Parathyroid adenoma (tissue), 2 donors: ENCODE results near the gene SLC4A8.

ENCODE experiments used
- H2AFZ ChIP-seq: fragments of 300-600 bp; sonication (generic); one replicate; pipeline ENCODE4 v1.7.0; 2017; ENCODE audit warnings: antibody characterized with exemption, mild to moderate bottlenecking
- H3K27ac ChIP-seq: fragments of 300-600 bp; sonication (generic); one replicate; pipeline ENCODE4 v1.7.0; 2017
- H3K27me3 ChIP-seq: fragments of 300-600 bp; sonication (generic); one replicate; pipeline ENCODE4 v1.7.0; 2017; ENCODE audit warnings: low read length; ENCODE audit not compliant: control insufficient read depth, insufficient read depth
- H3K36me3 ChIP-seq: fragments of 300-600 bp; sonication (generic); one replicate; pipeline ENCODE4 v1.7.0; 2017; ENCODE audit warnings: low read length; ENCODE audit not compliant: control insufficient read depth, insufficient read depth
- H3K4me1 ChIP-seq: fragments of 300-600 bp; sonication (generic); one replicate; pipeline ENCODE4 v1.7.0; 2017; ENCODE audit warnings: control low read depth
- H3K4me2 ChIP-seq: fragments of 300-600 bp; sonication (generic); one replicate; pipeline ENCODE4 v1.7.0; 2017; ENCODE audit warnings: low read length
- H3K4me3 ChIP-seq: fragments of 300-600 bp; sonication (generic); one replicate; pipeline ENCODE4 v1.7.0; 2017; ENCODE audit warnings: low read depth, low read length
- H3K79me2 ChIP-seq: fragments of 300-600 bp; sonication (generic); one replicate; pipeline ENCODE4 v1.7.0; 2017; ENCODE audit warnings: control low read depth
- H3K9ac ChIP-seq: fragments of 300-600 bp; sonication (generic); one replicate; pipeline ENCODE4 v1.7.0; 2017; ENCODE audit warnings: mild to moderate bottlenecking
- H3K9me3 ChIP-seq: fragments of 300-600 bp; sonication (generic); one replicate; pipeline ENCODE4 v1.7.0; 2017; ENCODE audit warnings: low read length; ENCODE audit not compliant: control insufficient read depth
- CTCF ChIP-seq: fragments of 300-600 bp; sonication (generic); IDR thresholded peaks from one replicate; pipeline ENCODE4 v1.7.0; 2017; ENCODE audit warnings: antibody characterized with exemption, mild to moderate bottlenecking
- donor health status: primary hyperparathyroidism.

SLC4A8 gene

GRCh38 chr12:51390457-51390856 lies 34.2 kb upstream of the SLC4A8 start:
- Histone ChIP-seq H3K4me2 (no peak overlapping the region), H3K27ac (no peak overlapping the region), H3K9me3 (no peaks in the 10 kb centered on the region), H3K9ac (no peak overlapping the region), H2AFZ (peak overlapping the region; percentile 97), H3K4me3 (no peak overlapping the region), H3K4me1 (peaks cover 14% of the 10 kb centered on the region), H3K36me3 (no peaks in the 10 kb centered on the region), H3K27me3 (no peaks in the 10 kb centered on the region), H3K79me2 (no peaks in the 10 kb centered on the region)
- no peak for TF ChIP-seq CTCF

DNA sequence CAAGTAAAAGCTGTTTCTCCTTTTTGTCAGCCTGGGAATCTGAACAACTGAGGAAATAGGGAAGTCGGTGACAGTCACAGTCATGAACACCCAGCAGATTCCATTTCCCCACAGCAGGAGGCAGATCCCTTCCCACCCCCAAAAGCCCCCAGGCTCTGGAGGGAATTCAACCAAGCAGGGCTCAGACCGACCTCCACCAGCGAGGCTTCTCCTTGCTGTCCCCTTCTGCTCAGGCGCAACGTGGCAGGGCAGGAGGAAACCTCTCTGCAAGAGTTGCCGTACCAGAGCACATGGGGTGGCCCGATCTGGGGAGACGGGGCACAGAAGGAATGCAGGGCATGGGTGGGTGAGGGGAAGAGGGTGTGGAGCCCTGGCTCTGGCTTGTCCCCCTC lies 33.7 kb upstream of the SLC4A8 start:
- TF ChIP-seq CTCF, result no peak
- H3K36me3 ChIP-seq, result no peaks in the 10 kb centered on the region
- peaks cover 14% of the 10 kb centered on the region for H3K4me1 ChIP-seq
- H3K9ac ChIP-seq, result no peak overlapping the region
- no peaks in the 10 kb centered on the region for H3K9me3 ChIP-seq
- H3K4me2 ChIP-seq, result peak overlapping the region; percentile 57
- H2AFZ ChIP-seq, result peak overlapping the region; percentile 97
- no peaks in the 10 kb centered on the region for H3K27me3 ChIP-seq
- H3K4me3 ChIP-seq, result peak overlapping the region; percentile 64
- H3K79me2 ChIP-seq, result no peaks in the 10 kb centered on the region
- no peak overlapping the region for H3K27ac ChIP-seq

- H3K27ac ChIP-seq, result no peak within 1 kb of the TSS
Observed at GRCh38 chr12:51391283-51392123, 33.1 kb upstream of the SLC4A8 start, which contains the start of gene GALNT6. TSS of gene GALNT6 (minus strand) at chr12:51391406. CDS start at chr12:51379781, 11,625 bp downstream.

DNA sequence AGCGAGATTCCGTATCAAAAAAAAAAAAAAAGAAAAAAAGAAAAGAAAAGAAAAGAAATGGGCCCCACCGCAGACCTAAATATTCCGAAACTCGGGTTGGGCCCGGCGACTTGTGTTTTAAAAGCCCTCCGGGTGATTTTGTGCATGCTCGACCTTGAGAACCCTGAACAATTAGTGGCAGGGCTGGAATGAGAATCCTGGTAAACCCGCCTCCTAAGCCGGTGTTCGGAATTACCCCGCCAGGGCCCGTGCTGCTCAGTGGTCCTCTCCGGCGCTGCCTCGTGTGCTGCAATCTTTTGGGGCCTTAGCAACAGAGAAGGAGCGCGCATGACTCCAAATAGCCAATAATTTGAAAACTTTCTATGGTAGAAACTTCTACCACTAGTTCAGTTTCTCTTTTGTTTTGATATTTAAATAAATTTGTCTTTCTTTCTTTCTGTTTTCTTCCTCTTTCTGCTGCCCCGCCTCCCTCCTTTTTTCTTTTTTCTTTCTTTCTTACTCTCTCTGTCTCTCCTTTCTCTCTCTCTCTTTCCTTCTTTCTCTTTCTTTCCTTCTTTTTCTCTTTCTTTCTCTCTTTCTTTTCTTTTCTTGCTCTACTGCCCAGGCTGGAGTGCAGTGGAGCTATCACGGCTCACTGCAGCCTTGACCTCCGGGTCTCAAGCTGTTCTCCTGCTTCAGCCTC lies 31.9 kb upstream of the SLC4A8 start:
- Histone ChIP-seq H3K9me3 (no peaks in the 10 kb centered on the region), H3K4me3 (no peak overlapping the region), H3K79me2 (no peaks in the 10 kb centered on the region), H2AFZ (peak overlapping the region; percentile 34), H3K27ac (no peak overlapping the region), H3K4me1 (peaks cover 14% of the 10 kb centered on the region), H3K9ac (no peak overlapping the region), H3K36me3 (no peaks in the 10 kb centered on the region), H3K27me3 (no peaks in the 10 kb centered on the region), H3K4me2 (no peak overlapping the region)
- no peak for TF ChIP-seq CTCF

More at GRCh38 chr12:51391283-51392123, 33.1 kb upstream of the SLC4A8 start, which contains the start of gene GALNT6:
- Histone ChIP-seq H3K9me3 (no peaks in the 10 kb centered on the region), H2AFZ (peak within 1 kb of the TSS; percentile 97), H3K4me2 (peak within 1 kb of the TSS; percentile 57), H3K79me2 (no peaks in the 10 kb centered on the region), H3K4me1 (peaks cover 14% of the 10 kb centered on the region), H3K4me3 (peak within 1 kb of the TSS; percentile 64), H3K27me3 (no peaks in the 10 kb centered on the region), H3K36me3 (no peaks in the 10 kb centered on the region), H3K9ac (peak within 1 kb of the TSS; percentile 61)
- no peak for TF ChIP-seq CTCF
